ENCODE measurements around the gene TPGS1.

GRCh38 chr19:522726-523125 is 15.4 kb downstream of the TPGS1 start:
- TF ChIP-seq CTCF (IDR thresholded peaks at IDR 0.05) (no peak), POLR2A (IDR thresholded peaks at IDR 0.05) (no peak)
